GM21737 (cell line): ENCODE measurements around the gene SCARF2.
"Not testable (repeated sequence)": the region's sequence is repeated elsewhere in the genome, so short reads cannot be mapped to it uniquely, and the experiment has no call there.

Experiments used
- ATAC-seq: cut with Tn5 transposase; IDR thresholded peaks from one replicate; pipeline ENCODE4 v1.9.1; 2021; ENCODE audit warnings: mild to moderate bottlenecking, moderate library complexity; ENCODE audit not compliant: unreplicated experiment

SCARF2 gene

DNA sequence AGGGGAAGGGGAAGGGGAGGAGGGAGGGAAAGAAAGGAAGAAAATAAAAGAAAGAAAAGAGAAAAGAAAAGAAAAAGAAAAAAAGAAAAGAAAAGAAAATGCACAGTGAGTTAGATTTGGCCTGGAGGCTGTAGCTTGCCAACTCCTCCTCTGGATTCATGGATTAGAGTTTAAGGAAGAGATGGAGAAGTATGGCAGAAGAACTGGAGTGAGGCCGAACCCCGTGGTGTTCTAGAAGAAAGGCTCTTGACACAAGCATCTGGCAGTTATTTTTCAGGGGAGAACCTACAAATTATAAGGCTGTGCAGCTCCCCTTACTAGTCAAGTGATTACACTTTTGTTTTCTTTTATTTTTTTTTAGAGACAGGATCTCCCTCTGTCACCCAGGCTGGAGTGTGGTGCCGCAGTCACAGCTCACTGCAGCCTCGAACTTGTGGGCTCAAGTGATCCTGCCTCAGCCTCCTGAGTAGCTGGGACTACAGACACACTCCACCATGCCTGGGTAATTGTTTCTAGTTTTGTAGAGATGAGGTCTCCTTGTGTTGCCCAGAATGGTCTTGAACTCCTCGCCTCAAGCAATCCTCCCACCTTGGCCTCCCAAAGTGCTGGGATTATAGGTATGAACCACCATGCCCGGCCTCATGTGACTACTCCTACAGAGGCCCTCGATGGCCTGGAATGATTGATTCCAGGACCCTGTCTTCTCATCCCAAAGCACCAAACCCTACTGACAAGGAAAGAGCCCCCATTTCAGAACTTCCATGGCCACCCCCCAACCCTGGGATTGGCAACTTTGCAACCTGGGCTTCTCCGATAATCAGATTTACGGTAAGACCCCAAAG, 24.2 kb downstream of the SCARF2 start:
- no peak for ATAC-seq

GRCh38 chr22:20412474-20413216, 25.0 kb downstream of the SCARF2 start:
- ATAC-seq, result no peak

DNA sequence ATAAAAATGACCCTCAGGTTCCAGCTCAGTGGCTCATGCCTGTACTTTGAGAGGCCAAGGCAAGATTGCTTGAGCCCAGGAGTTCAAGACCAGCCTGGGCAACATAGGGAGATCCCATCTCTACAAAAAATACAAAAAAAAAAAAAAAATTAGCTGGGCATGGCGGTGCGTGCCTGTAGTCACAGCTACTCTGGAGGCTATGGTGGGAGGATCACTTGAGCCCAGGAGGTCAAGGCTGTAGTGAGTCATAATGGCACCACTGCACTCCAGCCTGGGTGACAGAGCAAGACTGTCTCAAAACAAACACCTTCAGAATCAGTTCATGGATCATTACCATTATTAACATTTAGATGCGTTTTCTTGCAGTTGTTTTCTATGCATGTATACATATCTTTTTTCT, 28.2 kb downstream of the SCARF2 start:
- ATAC-seq, result not testable (repeated sequence)

- no peak for ATAC-seq
Measured at GRCh38 chr22:20408891-20409290, 28.7 kb downstream of the SCARF2 start.

DNA sequence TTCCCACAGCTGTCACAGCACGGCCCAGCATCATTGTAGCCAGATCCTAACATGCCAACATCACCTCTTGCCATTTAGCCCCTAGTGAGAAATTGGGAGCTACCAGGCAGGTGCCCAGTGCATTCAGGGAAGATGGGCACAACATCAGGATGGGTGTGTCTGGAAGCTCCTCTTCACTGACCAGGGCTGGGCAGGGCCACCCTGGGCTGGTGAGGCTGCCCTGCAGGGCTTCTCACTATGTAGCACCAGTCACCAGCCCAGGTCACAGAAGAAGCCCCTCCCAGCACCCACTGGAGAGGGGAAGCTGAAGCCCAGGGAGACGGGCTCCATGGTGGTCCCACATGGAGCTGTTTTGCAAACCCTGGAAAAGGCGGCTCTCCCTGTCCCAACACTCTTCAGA, 29.8 kb downstream of the SCARF2 start:
- no peak for ATAC-seq

DNA sequence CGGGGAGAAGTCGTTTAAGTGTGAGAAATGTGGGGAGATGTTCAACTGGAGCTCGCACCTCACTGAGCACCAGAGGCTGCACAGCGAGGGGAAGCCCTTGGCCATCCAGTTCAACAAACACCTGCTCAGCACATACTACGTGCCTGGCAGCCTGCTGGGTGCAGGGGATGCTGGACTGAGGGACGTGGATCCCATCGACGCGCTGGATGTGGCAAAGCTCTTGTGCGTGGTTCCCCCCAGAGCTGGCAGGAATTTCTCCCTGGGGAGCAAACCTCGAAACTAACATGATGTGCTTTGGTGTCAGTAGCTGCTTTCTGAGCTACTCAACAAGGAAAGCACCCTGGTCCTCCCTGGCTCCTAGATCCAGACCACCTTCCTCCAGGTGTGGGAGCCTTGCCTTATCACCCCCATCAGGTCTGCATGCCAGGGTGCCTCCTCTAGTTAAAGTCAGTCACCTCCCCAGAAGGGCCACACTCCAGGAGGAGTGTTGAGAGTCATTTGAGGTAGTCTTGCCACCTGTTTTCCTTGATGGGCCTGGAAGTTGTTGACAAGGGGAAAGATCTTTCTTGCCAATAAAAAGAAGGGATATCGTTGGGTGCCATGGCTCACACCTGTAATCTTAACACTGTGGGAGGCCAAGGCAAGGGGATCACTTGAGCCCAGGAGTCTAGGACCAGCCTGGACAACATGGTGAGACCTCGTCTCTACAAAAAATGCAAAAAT, 30.8 kb downstream of the SCARF2 start:
- no peak for ATAC-seq

- ATAC-seq, result no peak
Measured at GRCh38 chr22:20405931-20406685, 31.5 kb downstream of the SCARF2 start.

DNA sequence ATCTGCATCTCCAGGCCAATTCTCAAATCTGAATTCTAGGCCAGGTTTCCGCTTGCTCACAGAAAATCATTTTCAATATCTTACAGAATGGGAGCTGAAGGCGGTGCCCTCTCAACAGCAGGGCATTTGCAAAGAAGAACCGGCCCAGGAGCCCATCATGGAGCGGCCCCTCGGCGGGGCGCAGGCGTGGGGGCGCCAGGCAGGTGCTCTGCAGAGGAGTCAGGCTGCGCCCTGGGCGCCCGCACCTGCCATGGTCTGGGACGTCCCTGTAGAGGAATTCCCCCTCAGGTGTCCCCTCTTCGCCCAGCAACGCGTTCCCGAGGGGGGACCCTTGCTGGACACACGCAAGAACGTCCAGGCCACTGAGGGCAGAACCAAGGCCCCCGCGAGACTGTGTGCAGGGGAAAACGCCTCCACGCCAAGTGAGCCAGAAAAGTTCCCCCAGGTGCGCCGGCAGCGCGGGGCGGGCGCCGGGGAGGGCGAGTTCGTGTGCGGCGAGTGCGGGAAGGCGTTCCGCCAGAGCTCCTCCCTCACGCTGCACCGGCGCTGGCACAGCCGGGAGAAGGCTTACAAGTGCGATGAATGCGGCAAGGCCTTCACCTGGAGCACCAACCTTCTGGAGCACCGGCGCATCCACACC, 32.2 kb downstream of the SCARF2 start:
- no peak for ATAC-seq

DNA sequence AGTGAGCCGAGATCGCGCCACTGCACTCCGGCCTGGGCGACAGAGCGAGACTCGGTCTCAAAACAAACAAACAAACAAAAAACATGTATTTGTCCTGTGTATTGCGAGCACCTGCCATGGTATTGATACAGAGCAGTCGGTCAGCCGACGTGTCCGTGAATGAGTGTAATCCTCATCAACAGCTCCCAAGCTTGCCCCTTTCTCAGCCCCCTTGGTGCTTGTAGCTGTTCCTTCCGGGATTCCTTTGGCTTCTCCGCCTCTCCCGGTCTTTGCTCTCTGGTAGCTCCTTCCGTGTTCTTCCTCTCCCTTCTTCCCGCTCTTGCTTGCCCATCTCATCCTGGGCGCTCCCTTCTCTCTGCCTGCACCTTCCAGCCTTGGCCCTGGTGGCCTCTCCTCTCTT, 32.7 kb downstream of the SCARF2 start:
- no peak for ATAC-seq

GRCh38 chr22:20403779-20404140, 33.9 kb downstream of the SCARF2 start:
- no peak for ATAC-seq

DNA sequence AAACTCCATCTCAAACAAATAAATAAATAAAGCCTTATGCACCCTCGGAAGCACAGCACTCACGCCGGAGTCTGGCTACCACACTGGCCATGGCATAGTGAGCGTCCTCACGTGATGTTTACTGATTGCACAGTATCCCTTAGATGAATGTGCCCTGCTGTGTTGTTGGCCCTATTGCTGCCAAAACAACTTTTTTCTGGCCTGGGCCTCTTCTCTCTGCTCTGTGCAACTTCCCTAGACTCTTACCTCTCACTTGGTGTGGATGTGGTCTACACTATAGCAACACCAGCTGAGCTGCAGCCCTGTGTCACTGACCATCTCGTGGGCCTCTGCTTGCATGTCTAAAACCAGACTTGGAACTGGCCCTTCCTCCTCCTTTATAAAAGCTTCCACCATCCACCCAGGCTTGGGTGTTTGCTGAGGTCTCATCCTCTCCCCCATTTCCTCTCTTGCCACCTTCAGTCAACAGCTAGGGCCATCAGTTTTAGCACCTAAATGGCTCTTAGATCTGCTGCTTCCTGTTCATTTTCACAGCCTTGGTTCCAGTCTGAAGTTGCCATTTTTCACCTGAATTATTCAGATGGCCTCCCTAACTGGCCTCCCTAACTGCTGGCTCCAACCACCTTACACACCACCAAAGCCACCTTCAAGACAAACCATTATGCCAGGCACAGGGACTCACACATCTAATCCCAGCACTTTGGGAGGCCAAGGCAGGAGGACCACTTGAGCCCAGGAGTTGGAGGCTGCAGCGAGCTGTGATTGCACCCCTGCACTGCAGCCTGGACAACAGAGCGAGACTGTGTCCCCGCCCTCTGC, 34.5 kb downstream of the SCARF2 start:
- no peak for ATAC-seq

DNA sequence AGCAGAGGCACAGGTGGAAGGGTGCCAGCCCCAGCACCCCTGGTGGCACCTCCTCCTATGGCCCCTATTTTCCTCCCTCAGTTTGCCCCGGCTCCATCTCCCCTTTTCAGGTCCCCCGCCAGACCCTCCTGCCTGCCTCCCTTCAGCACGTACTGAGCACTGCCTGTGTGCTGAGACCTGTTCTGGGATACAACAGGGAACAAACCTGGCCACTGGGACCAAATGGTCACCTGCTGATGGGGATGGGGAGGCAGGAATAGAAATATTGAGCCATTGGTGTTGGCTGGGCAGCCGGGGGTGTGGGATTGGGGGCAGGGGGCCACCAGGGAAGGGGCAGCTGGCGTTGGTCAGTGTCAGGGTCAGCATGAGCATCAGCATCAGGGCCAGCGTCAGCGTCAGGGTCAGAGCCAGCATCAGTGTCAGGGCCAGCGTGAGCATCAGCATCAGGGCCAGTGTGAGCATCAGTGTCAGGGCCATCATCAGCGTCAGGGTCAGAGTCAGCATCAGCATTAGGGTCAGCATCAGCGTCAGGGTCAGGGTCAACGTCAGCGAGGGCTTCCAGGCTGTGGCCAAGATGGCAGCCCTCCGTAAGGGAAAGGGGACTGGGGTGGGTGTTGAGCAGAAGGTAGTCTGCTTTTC, 36.1 kb downstream of the SCARF2 start:
- no peak for ATAC-seq

DNA sequence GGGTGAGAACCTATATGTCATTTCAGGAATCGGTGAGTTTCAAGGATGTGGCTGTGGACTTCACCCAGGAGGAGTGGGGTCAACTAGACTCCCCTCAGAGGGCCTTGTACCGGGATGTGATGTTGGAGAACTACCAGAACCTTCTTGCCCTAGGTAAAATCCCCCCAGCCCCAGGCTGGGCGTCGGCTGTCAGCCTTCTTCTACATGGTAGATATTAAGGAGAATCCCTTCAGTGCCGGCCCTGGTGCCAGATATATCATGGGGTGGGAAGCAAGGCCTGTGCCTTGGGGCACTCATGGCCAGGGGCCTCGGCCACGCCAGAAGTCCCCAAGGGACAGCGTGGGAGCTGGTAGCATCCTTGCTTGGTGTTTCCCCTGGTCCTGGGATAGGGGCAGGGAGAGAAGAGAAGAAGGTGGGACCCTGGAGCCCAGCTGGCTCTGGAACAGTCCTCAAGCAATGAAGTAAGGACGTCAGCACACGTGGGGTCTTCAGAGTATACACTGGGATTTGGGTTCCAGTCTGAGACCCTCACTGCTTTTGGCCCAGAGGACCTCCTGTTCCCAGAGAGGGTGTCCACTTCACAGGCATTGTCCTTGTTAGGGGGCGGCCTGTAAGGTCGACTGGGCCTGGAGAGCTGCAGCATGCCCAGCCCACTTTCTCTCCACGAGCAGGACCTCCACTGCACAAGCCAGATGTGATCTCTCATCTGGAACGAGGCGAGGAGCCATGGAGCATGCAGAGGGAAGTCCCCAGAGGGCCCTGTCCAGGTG, 36.8 kb downstream of the SCARF2 start:
- no peak for ATAC-seq

DNA sequence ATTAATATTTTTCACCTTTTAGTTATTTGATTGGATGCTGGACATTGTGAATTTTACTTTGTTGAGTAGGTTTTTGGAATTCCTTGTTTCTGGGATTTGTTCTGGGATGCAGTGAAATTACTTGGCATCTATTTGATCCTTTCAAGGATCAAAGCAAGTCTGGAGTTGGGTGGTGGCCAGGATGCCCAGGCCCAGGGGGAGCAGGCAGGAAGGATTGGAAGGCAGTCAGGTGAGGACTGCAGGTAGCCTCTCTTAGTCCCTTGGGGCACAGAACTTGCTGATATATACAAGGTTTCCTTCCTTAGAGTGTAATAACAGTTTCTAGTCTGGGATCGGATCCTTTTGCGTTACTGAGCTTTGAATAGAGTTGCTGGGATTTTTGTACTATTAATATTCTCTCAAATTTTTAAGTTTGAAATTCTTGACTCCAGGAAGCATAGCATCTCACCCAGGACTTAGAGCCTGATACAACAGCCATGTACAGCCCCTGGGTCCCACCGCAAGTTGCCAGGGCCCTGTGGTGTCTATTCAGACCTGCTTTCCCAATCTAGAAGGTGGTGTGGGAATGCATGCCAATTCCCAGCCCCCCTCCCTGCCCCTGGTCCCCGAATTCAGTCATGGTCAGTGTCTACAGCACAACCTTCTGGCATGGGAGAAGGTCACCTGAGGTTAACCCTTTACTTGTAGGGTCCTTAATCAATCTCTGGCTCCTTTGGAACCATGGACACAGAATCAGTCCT, 37.6 kb downstream of the SCARF2 start:
- ATAC-seq, result no peak

GRCh38 chr22:20398420-20398819, 39.2 kb downstream of the SCARF2 start:
- no peak for ATAC-seq

DNA sequence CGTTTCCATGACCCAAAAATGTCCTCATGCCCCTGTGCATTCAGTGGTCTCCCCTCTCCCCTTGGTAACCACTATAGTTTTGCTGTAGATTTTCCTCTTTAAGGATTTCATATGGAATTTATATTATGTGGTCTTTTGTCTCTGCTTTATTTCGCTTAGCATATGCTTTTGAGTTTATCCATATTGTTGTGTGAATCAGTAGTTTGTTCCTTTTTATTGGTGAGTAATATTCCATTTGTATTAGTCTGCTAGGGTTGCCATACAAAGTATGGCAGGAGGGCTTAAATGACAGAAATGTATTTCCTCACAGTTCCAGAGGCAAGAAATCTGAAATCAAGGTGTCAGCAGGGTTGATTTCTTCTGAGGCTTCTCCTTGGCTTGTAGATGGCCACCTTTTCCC, 40.1 kb downstream of the SCARF2 start:
- no peak for ATAC-seq

GRCh38 chr22:20396639-20397038, 41.0 kb downstream of the SCARF2 start:
- ATAC-seq, result no peak

- no peak for ATAC-seq
Measured at GRCh38 chr22:20395907-20396287, 41.7 kb downstream of the SCARF2 start.
